ENCODE results near the gene CDH4. TPM values are rescaled to one million over a fixed set of nuclear protein-coding genes. Genes with fewer than 3 reads are reported as not detected.
A peak's percentile ranks its signal among the peaks of the same experiment; 100 is the strongest.

The CDH4 gene
- total and polyA plus RNA-seq, 2 of the 8 experiments (the other 6 are each of a cell fraction or from before 2014, with no cell fraction given) = 4.3 to 7.9 TPM

- H2BK15ac ChIP-seq (ENCODE audit: low read length) = no peak overlapping the region
- H2AK5ac ChIP-seq (ENCODE audit: low read depth, low read length) = no peak overlapping the region
- no peak overlapping the region for H3K23ac ChIP-seq (ENCODE audit: insufficient read length)
- no peak for FAIRE-seq
- no peak overlapping the region for H3K4me2 ChIP-seq (ENCODE audit: insufficient read depth in 1 of 2, low read depth in 2 of 2, low read length in 2 of 2)
- no peak overlapping the region for H3K18ac ChIP-seq (ENCODE audit: extremely low read depth, low read length)
- ChIA-PET POLR2A (ENCODE audit: partially characterized antibody) (no interaction called here), CTCF (ENCODE audit: partially characterized antibody) (interaction anchor here (1.3 to 2.5 kb wide), 2 partner anchors 9 to 14 kb away, joined by 4 to 13 read pairs; no protein-coding TSS in a partner anchor)
- H3K27me3 ChIP-seq (replicated peaks in 1 of 4; ENCODE audit: control insufficient read depth in 3 of 4, extremely low read depth in 1 of 4, insufficient read depth in 3 of 4, low read length in 3 of 4) = no peaks in the 10 kb centered on the region; a peak in 1 of 7 replicates
- H3K79me2 ChIP-seq (ENCODE audit: control insufficient read depth in 1 of 2, insufficient read depth in 2 of 2, low read length in 2 of 2) = no peaks in the 10 kb centered on the region
- H3K27ac ChIP-seq (ENCODE audit: low read depth, low read length) = no peak overlapping the region
- H4K5ac ChIP-seq (ENCODE audit: insufficient read length, low read depth, low read length) = no peak overlapping the region
- no peak overlapping the region for H3K9ac ChIP-seq (replicated peaks in 1 of 4; ENCODE audit: extremely low read depth in 1 of 4, low read depth in 3 of 4, low read length in 3 of 4)
- H2BK20ac ChIP-seq (ENCODE audit: low read length) = no peak overlapping the region
- H4K20me1 ChIP-seq (replicated peaks in 1 of 2; ENCODE audit: control insufficient read depth in 1 of 2, insufficient read depth in 2 of 2, low read length in 2 of 2) = peaks cover 1 to 2% of the 10 kb centered on the region in 2 experiments
- H3K9me3 ChIP-seq (ENCODE audit: insufficient read depth in 2 of 2, low read depth in 1 of 2, low read length in 1 of 2) = no peaks in the 10 kb centered on the region
- no peaks in the 10 kb centered on the region; a peak in 1 of 7 replicates for H3K4me1 ChIP-seq (replicated peaks in 1 of 4; ENCODE audit: control insufficient read depth in 3 of 4, insufficient read depth in 4 of 4, low read length in 3 of 4)
- H2BK5ac ChIP-seq (ENCODE audit: low read depth, low read length) = no peak overlapping the region
- no peak overlapping the region for H4K91ac ChIP-seq (replicated peaks; ENCODE audit: insufficient read length, low read length)
- no peaks in the 10 kb centered on the region for H3K23me2 ChIP-seq (ENCODE audit: low read depth, low read length)
- no peak overlapping the region; the same call in 1 of the 2 replicates for H2BK12ac ChIP-seq (ENCODE audit: low read depth, low read length)
- H3K36me3 ChIP-seq (ENCODE audit: control insufficient read depth in 2 of 4, insufficient read depth in 4 of 4, low read length in 3 of 4) = no peaks in the 10 kb centered on the region
- H3K4ac ChIP-seq (replicated peaks; ENCODE audit: insufficient read length, low read depth, low read length) = no peak overlapping the region
- 78% methylated on average over 23 of the region's 29 CpGs; no CpG with 5 or more reads in 1 of the 2 experiments for WGBS, 2 experiments (ENCODE audit: extremely low coverage in 1 of 2, insufficient coverage in 1 of 2, insufficient read length in 1 of 2, insufficient replicate concordance in 2 of 2, low coverage in 1 of 2, low lambda C conversion rate in 2 of 2, missing lambda C conversion rate in 1 of 2)
- no peak overlapping the region for H3K56ac ChIP-seq (replicated peaks; ENCODE audit: insufficient read length, low read depth, low read length)
- no peak for DNase-seq (ENCODE audit: low read depth in 1 of 2, low spot score in 2 of 2)
- H2AFZ ChIP-seq (ENCODE audit: low read length) = no peak overlapping the region
- no peaks in the 10 kb centered on the region for H3K79me1 ChIP-seq (ENCODE audit: low read depth, low read length)
- no peak overlapping the region for H2BK120ac ChIP-seq (replicated peaks; ENCODE audit: low read depth, low read length)
- H4K8ac ChIP-seq (ENCODE audit: extremely low read depth, insufficient read depth, low read length) = 0 out of 2 replicates have a peak overlapping the region, but pooled peaks have one; percentile 35
- TF ChIP-seq ASH2L (IDR thresholded peaks at IDR 0.05; ENCODE audit: low read length) (no peak), MAX (IDR thresholded peaks at IDR 0.05) (no peak), KDM5A (IDR thresholded peaks at IDR 0.05; ENCODE audit: low read length) (no peak)
- H3K14ac ChIP-seq (ENCODE audit: insufficient read length) = no peak overlapping the region
- no peak overlapping the region for H3K4me3 ChIP-seq (ENCODE audit: extremely low read depth in 1 of 4, insufficient read depth in 2 of 4, low read depth in 3 of 4, low read length in 4 of 4)
These were observed 648.2 kb downstream of the CDH4 start for GRCh38 chr20:61900011-61900944.

Data from H1 (cell line).